ENCODE data around the gene DENND1B.
A peak's percentile ranks its signal among the peaks of the same experiment; 100 is the strongest.

DENND1B gene

GRCh38 chr1:197683895-197684553, 91.3 kb downstream of the DENND1B start:
- peak; percentile 4 for DNase-seq (ENCODE audit: low read depth)

GRCh38 chr1:197683280-197683679, 92.0 kb downstream of the DENND1B start:
- DNase-seq (ENCODE audit: low read depth) = no peak

- no peak for DNase-seq (ENCODE audit: low read depth)
Measured at GRCh38 chr1:197680311-197680710, 95.0 kb downstream of the DENND1B start.

GRCh38 chr1:197677752-197678295, 97.5 kb downstream of the DENND1B start:
- no peak for DNase-seq (ENCODE audit: low read depth)

GRCh38 chr1:197677313-197677712, 98.0 kb downstream of the DENND1B start:
- no peak for DNase-seq (ENCODE audit: low read depth)

- peak; percentile 26 for DNase-seq (ENCODE audit: low read depth)
Measured at GRCh38 chr1:197675583-197676208, 99.6 kb downstream of the DENND1B start.

- no peak for DNase-seq (ENCODE audit: low read depth)
Measured at GRCh38 chr1:197674286-197674685, 101.0 kb downstream of the DENND1B start.

GRCh38 chr1:197673292-197673691, 102.0 kb downstream of the DENND1B start:
- no peak for DNase-seq (ENCODE audit: low read depth)

- no peak for DNase-seq (ENCODE audit: low read depth)
Measured at GRCh38 chr1:197672347-197672746, 102.9 kb downstream of the DENND1B start.

GRCh38 chr1:197671920-197672319, 103.4 kb downstream of the DENND1B start:
- DNase-seq (ENCODE audit: low read depth) = no peak

- DNase-seq (ENCODE audit: low read depth) = peak; percentile 5
Measured at GRCh38 chr1:197671140-197671539, 104.1 kb downstream of the DENND1B start.

- DNase-seq (ENCODE audit: low read depth) = no peak
Measured at GRCh38 chr1:197666769-197667285, 108.5 kb downstream of the DENND1B start.

- DNase-seq (ENCODE audit: low read depth) = no peak
Measured at GRCh38 chr1:197664391-197664790, 110.9 kb downstream of the DENND1B start.

GRCh38 chr1:197663162-197663953, 111.9 kb downstream of the DENND1B start:
- DNase-seq (ENCODE audit: low read depth) = peak; percentile 13

GRCh38 chr1:197660389-197660788, 114.9 kb downstream of the DENND1B start:
- no peak for DNase-seq (ENCODE audit: low read depth)

GRCh38 chr1:197659171-197659570, 116.1 kb downstream of the DENND1B start:
- no peak for DNase-seq (ENCODE audit: low read depth)

GRCh38 chr1:197649188-197649587, 126.1 kb downstream of the DENND1B start:
- no peak for DNase-seq (ENCODE audit: low read depth)

GRCh38 chr1:197638316-197638715, 137.0 kb downstream of the DENND1B start:
- DNase-seq (ENCODE audit: low read depth) = no peak

- no peak for DNase-seq (ENCODE audit: low read depth)
Measured at GRCh38 chr1:197637406-197637805, 137.9 kb downstream of the DENND1B start.

- DNase-seq (ENCODE audit: low read depth) = no peak
Measured at GRCh38 chr1:197633447-197634078, 141.7 kb downstream of the DENND1B start.

- no peak for DNase-seq (ENCODE audit: low read depth)
Measured at GRCh38 chr1:197632651-197633050, 142.6 kb downstream of the DENND1B start.

- DNase-seq (ENCODE audit: low read depth) = no peak
Measured at GRCh38 chr1:197632005-197632404, 143.3 kb downstream of the DENND1B start.

All from fibroblast of gingiva (primary cell).